Endodermal cell (in vitro differentiated cells): ENCODE data around the gene ARFRP1. TPM values are rescaled to one million over a fixed set of nuclear protein-coding genes. Genes with fewer than 3 reads are reported as not detected.

Experiments
- DNase-seq: peaks from one replicate; pipeline ENCODE4 v3.0.0-alpha.2; 2017
- H3K27ac ChIP-seq: 2 replicates; pipeline ENCODE4 v1.5.1; 2013; ENCODE audit warnings: mild to moderate bottlenecking, low read depth, low read length, moderate library complexity
- H3K27me3 ChIP-seq: 2 replicates; pipeline ENCODE4 v1.6.1; 2013; ENCODE audit warnings: mild to moderate bottlenecking, low read length, moderate library complexity; ENCODE audit not compliant: insufficient read depth, control insufficient read depth, poor library complexity, severe bottlenecking
- H3K36me3 ChIP-seq: 2 replicates; pipeline ENCODE4 v1.7.0; 2013; ENCODE audit warnings: mild to moderate bottlenecking, low read length, moderate library complexity; ENCODE audit not compliant: control insufficient read depth, insufficient read depth
- H3K4me1 ChIP-seq: one replicate; pipeline ENCODE4 v1.7.0; 2013; ENCODE audit warnings: low read length; ENCODE audit not compliant: control insufficient read depth, insufficient read depth
- H3K4me3 ChIP-seq: 2 replicates; pipeline ENCODE4 v1.5.1; 2013; ENCODE audit warnings: mild to moderate bottlenecking, low read length, moderate library complexity
- H3K9ac ChIP-seq: 2 replicates; pipeline ENCODE4 v1.6.1; 2013; ENCODE audit warnings: mild to moderate bottlenecking, low read length, moderate library complexity; ENCODE audit not compliant: poor library complexity, severe bottlenecking; ENCODE audit errors: extremely low read depth
- H3K9me3 ChIP-seq: 2 replicates; pipeline ENCODE4 v1.6.1; 2013; ENCODE audit warnings: mild to moderate bottlenecking, low read length, moderate library complexity; ENCODE audit not compliant: control insufficient read depth
- H3K27ac Mint-ChIP-seq: 2 replicates; pipeline ENCODE4 v1.8.0; 2020; ENCODE audit warnings: mixed read lengths
- H3K27me3 Mint-ChIP-seq: 2 replicates; pipeline ENCODE4 v1.8.0; 2021; ENCODE audit warnings: mild to moderate bottlenecking, mixed read lengths; ENCODE audit not compliant: insufficient read depth
- H3K36me3 Mint-ChIP-seq: 2 replicates; pipeline ENCODE4 v1.8.0; 2020; ENCODE audit warnings: low read depth, mixed read lengths
- H3K4me1 Mint-ChIP-seq: 2 replicates; pipeline ENCODE4 v1.8.0; 2020; ENCODE audit warnings: mixed read lengths
- H3K4me3 Mint-ChIP-seq: 2 replicates; pipeline ENCODE4 v1.8.0; 2020; ENCODE audit warnings: mild to moderate bottlenecking, moderate library complexity, mixed read lengths
- H3K9me3 Mint-ChIP-seq: 2 replicates; pipeline ENCODE4 v1.8.0; 2020; ENCODE audit warnings: mild to moderate bottlenecking, mixed read lengths
- WGBS, 2 experiments: methylation state at CpG; one replicate each; pipeline versions ENCODE4 v1.1.5 to v1.1.7; 2013; ENCODE audit warnings: missing lambda C conversion rate in 2 of 2, mixed read lengths in 1 of 2; ENCODE audit not compliant: insufficient coverage in 1 of 2, insufficient read length in 1 of 2; 5-methylcytosine and 5-hydroxymethylcytosine counted together
- total RNA-seq, 2 donors: library from RNA; stranded (reverse); fragmentation: NEBNext Ultra II Directional in 1 of 2; extraction: Animal tissue kit (Norgen Biotek cat#: 25700) in 1 of 2; gene quantifications; 2 replicates in 1 of 2; 3 replicates in 1 of 2; pipeline ENCODE4 v1.2.1, GENCODE V29; 2021
- TF ChIP-seq, protein P1 (sequence below): fragments of 200-600 bp; sonication (generic); conservative IDR thresholded peaks from 2 replicates; pipeline ENCODE4 v1.5.0; 2021; ENCODE audit warnings: antibody characterized with exemption, mild to moderate bottlenecking

The ARFRP1 gene
- total RNA-seq, 2 donors from 2014 or later = 41.6 to 46.2 TPM

GRCh38 chr20:63706852-63707557 lies 771 bp downstream of the ARFRP1 start:
- H3K27me3 ChIP-seq = no peaks in the 10 kb centered on the region
- peak overlapping the region; percentile 70 for H3K27ac Mint-ChIP-seq
- peak overlapping the region; percentile 90 for H3K4me3 ChIP-seq
- H3K9me3 ChIP-seq = peaks cover 4% of the 10 kb centered on the region
- no peaks in the 10 kb centered on the region for H3K27me3 Mint-ChIP-seq
- peak overlapping the region; percentile 78 for H3K9ac ChIP-seq
- H3K4me3 Mint-ChIP-seq = peak overlapping the region; percentile 84
- peaks cover 57% of the 10 kb centered on the region for H3K36me3 Mint-ChIP-seq
- peak; percentile 75 for DNase-seq
- H3K4me1 Mint-ChIP-seq = peaks cover 9% of the 10 kb centered on the region
- peaks cover 12% of the 10 kb centered on the region for H3K4me1 ChIP-seq
- 7 to 17% methylated on average over 27 to 56 of the region's 56 CpGs for WGBS, 2 experiments
- TF ChIP-seq, protein P1, sequence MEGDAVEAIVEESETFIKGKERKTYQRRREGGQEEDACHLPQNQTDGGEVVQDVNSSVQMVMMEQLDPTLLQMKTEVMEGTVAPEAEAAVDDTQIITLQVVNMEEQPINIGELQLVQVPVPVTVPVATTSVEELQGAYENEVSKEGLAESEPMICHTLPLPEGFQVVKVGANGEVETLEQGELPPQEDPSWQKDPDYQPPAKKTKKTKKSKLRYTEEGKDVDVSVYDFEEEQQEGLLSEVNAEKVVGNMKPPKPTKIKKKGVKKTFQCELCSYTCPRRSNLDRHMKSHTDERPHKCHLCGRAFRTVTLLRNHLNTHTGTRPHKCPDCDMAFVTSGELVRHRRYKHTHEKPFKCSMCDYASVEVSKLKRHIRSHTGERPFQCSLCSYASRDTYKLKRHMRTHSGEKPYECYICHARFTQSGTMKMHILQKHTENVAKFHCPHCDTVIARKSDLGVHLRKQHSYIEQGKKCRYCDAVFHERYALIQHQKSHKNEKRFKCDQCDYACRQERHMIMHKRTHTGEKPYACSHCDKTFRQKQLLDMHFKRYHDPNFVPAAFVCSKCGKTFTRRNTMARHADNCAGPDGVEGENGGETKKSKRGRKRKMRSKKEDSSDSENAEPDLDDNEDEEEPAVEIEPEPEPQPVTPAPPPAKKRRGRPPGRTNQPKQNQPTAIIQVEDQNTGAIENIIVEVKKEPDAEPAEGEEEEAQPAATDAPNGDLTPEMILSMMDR = peak; percentile 66
- H3K36me3 ChIP-seq = peaks cover 48% of the 10 kb centered on the region
- no peaks in the 10 kb centered on the region for H3K9me3 Mint-ChIP-seq
- H3K27ac ChIP-seq = no peak overlapping the region

DNA sequence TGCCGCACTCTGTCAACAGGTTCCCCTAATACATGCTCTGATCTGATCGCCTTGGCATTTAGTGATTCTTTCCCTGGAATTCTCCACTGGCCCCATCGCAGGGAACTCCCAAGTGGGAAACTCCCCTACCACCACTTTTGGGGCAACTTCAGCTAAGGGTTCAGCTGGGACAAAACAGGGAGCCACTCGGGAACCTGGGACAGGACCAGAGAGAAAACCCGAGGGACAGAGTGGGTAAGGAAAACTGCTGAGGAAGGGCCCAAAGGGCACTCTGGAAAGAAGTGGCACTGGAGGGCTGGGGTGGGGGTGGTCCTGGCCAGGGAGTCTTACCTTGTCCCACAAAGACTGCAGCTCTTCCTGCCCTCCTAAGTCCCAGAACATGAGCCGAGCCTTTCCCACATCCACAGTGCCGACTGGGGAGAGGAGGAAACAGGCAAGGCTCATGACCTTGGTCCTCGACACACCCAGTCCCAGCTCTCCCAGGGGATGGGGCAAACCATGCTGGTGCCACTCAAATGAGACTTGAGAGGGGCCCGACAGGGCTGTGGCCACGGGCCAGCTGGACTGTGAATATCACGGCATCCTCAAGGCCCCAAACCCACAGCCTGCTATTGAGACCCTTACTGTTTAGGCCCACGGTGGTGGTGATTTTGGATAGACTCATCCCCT lies 1.6 kb downstream of the ARFRP1 start:
- H3K27ac ChIP-seq = no peak overlapping the region
- H3K27me3 Mint-ChIP-seq = no peaks in the 10 kb centered on the region

DNA sequence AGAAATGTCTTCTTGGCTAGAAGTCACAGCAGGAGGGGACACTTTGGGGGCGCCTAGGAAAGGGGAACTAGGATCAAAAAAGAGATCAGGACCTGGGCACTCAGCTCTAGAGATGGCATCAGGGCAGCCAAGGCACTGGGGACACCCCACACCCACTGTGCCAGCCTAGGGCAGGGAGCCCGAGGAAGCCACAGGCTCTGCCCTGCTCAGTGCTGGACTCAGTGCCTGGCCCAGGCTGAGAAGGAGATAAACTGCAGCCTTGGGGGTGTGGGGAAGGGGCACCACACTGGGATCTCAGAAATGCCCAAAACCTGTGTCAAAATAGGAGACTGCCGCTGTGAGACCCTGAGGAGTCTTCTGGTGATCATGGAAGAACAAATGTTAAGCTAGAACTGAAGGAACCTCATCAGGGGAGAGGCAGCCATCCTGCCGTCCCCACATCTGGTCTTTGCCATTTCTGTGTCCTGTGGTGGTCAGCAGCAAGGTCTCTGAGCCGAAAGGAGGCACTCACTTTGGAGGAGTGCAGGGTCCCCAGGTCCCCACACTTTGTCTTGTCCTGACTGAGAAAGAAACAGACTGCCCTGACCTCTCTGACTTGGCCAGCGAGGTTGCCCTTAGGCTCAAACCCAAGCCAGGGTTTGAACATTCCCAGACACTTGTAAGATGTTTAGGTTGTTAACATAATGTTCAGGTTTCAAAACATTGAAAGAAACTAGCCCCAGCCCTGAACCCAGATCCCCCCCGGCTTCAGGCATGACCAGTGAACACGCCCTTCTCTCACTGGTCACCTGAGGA lies 2.3 kb downstream of the ARFRP1 start:
- Mint-ChIP-seq H3K27me3 (no peaks in the 10 kb centered on the region), H3K4me3 (peak overlapping the region; percentile 84), H3K36me3 (peaks cover 41% of the 10 kb centered on the region), H3K27ac (no peak overlapping the region), H3K4me1 (peaks cover 9% of the 10 kb centered on the region), H3K9me3 (no peaks in the 10 kb centered on the region)
- Histone ChIP-seq H3K4me3 (no peak overlapping the region), H3K4me1 (peaks cover 12% of the 10 kb centered on the region), H3K27me3 (no peaks in the 10 kb centered on the region), H3K27ac (no peak overlapping the region), H3K9ac (no peak overlapping the region), H3K9me3 (no peaks in the 10 kb centered on the region), H3K36me3 (peaks cover 32% of the 10 kb centered on the region)
- 91 to 95% methylated on average over 7 to 8 of the region's 8 CpGs for WGBS, 2 experiments
- TF ChIP-seq, protein P1 = no peak
- no peak for DNase-seq

More for the DNA sequence above, 1.6 kb downstream of the ARFRP1 start:
- TF ChIP-seq, protein P1 = no peak
- Mint-ChIP-seq H3K4me3 (peak overlapping the region; percentile 84), H3K27ac (no peak overlapping the region), H3K36me3 (peaks cover 48% of the 10 kb centered on the region), H3K9me3 (no peaks in the 10 kb centered on the region), H3K4me1 (peaks cover 9% of the 10 kb centered on the region)
- Histone ChIP-seq H3K9ac (peak overlapping the region; percentile 78), H3K9me3 (no peaks in the 10 kb centered on the region), H3K4me3 (peak overlapping the region; percentile 90), H3K4me1 (peaks cover 12% of the 10 kb centered on the region), H3K36me3 (peaks cover 40% of the 10 kb centered on the region), H3K27me3 (no peaks in the 10 kb centered on the region)
- DNase-seq = no peak
- 91 to 98% methylated on average over 10 to 12 of the region's 12 CpGs for WGBS, 2 experiments
